HG02840 (cell line): ENCODE data around the gene MCEMP1.

ENCODE experiments used
- ATAC-seq: cut with Tn5 transposase; IDR thresholded peaks from one replicate; pipeline ENCODE4 v1.9.1; 2021; ENCODE audit warnings: mild to moderate bottlenecking, moderate library complexity, moderate number of reproducible peaks; ENCODE audit not compliant: unreplicated experiment, low FRiP score

MCEMP1 gene

DNA sequence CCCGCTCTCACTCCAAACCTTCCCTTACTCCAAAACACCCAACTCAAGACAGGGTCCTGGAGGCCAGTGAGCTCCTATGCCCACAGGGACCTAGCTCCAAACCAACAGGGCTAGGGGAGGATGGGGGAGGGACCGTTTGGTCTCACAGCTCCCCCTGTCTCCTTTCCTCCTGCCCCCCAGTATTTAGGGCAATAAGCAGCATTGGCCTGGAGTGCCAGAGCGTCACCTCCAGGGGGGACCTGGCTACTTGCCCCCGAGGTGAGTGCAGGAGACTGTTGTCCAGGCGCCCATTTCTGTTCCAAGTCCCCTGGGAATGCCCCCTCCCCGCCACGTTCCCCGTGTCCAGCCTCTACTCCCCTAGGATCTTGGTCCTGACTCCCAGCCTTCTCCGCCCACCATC is 7.2 kb upstream of the MCEMP1 start:
- no peak for ATAC-seq

DNA sequence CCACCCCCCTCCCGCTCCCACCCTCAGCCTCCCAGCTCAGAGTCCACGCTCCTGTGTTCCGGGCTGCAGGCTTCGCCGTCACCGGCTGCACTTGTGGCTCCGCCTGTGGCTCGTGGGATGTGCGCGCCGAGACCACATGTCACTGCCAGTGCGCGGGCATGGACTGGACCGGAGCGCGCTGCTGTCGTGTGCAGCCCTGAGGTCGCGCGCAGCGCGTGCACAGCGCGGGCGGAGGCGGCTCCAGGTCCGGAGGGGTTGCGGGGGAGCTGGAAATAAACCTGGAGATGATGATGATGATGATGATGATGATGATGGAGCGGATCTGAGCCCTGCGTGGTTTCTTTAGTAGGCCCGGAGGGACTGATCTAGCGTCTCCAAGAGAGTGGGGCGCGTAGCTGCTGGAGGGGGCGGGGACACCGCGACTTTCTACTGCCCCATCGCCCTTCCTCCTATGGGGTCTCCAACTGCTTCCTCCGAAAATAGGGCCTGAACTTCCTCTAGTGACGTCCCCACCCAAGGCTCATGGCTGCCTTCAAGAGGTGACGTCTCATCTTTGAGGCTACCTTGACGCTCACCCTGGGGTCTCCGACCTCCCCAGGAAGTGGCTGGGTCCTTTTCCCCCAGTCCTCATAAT is 6.6 kb upstream of the MCEMP1 start:
- no peak for ATAC-seq

DNA sequence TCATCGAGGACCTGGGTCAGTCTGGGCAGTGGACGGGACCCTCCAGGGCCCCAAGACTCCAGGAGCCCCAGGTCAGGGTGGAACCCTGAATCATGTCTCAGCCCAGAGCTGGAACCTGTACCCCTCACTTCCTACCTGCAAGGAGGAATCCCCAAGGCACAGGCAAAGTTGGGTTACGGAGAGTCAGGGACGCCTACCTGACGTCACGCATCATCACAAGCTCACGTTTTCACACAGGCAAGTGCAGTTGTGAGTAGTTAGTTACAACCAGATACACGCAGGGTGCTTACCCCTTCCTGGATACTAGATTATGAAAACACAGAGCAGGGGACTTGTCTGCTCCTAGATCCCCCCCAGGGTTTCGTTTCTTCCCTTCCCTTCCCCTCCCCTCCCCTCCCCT is 6.1 kb upstream of the MCEMP1 start:
- no peak for ATAC-seq

DNA sequence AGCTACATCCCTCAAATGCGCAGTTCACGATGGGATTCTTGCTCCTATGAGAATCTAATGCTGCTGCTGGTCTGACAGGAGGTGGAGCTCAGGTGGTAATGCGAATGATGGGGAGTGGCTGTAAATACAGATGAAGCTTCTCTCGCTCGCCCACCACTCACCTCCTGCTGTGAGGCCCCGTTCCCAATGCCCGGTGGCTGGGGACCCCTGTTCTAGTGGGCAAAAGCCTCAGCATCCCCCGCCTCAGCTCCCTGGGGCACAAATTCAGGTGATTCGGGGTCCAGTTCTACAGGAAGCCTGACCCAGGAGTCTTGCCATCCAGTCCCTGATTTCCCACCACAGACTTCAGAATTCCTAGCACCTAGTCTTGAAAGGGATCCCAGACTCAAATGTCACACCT is 4.4 kb upstream of the MCEMP1 start:
- ATAC-seq: no peak

DNA sequence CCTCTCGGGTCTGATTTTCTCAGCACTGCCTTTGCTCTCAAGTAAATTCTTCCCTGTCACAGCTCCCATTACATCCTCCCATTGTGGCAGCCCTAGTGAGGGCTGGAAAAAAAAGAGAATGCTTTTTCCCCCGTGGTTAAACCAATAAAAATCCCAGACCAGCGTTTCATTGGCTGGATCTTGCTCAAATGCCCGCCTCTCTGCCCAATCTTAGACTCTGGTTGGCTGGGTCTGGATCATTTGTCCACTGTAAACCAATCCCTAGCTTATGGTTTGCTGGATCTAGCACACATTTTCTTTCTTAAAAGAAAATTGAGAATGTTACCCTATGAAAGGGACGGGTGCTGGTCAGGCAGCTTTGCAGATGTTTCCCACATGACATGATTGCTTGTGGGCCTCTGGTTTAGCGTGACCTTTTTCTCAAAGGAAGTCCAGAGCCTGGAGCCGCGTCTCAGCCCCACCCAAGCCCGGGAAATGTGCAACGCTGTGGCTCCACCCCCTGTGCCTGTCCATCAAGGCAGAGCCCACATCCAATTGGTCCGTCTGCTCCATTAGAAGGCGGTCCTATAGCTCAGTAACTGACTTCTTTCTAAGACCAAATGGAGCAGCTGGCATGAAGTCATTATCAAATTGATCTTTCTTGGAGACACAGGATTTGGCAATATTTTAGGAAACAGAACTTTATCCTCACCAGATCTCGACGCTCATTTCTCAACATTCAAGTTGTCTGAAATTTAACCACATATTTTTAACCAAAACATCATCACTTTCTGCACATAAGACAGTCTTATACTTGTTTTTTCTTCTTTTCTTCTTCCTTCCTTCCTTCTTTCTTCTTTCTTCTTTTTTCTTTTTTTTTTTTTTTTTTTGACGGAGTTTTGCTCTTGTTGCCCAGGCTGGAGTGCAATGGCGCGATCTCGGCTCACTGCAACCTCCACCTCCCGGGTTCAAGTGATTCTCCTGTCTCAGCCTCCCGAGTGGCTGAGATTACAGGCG is 2.6 kb upstream of the MCEMP1 start:
- no peak for ATAC-seq

DNA sequence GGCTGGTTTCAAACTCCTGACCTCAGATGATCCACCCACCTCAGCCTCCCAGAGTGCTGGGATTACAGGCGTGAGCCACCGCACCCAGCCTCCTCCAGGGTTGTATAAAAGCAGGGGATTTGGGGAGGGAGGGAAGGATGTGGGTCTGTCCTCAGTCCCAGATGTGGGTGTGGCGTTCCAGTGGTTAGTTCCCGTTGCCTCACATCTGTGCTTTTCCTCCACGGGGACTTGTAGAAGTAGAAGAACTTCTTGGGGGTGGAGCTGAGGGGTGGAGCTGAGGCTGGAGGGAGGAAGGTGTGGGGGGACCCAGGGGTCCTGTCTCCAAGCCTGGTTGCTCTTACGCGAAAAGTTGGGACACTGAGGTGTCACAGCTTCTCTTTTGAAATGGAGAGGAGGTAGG is 514 bp upstream of the MCEMP1 start:
- ATAC-seq: no peak

DNA sequence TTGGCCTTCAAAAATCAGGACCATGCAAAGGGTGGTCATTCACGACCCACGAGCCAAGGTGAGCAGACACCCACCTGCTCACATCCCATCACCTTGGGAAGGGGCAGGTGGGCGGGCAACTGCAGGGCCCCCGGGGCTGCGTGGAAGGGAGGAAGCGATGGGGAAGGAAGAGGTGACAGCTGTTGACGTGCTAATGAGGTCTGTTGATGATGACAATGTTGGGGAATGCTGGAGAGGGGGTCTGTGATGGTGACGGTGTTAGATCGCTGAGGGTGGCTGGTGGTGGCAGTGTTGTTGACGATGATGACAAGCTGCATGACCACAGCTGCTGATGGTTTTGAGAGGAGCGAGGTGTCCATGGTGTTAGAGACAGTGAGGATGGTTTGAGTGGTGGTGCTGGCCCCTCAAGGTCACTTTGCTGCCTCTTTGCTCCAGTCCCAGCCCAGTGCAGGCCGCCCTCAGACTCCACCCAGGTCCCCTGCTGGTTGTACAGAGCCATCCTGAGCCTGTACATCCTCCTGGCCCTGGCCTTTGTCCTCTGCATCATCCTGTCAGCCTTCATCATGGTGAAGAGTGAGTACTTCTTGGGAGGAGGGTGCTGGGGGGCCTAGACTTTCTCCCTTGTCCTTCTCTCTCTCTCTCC is 900 bp downstream of the MCEMP1 start:
- ATAC-seq: no peak

DNA sequence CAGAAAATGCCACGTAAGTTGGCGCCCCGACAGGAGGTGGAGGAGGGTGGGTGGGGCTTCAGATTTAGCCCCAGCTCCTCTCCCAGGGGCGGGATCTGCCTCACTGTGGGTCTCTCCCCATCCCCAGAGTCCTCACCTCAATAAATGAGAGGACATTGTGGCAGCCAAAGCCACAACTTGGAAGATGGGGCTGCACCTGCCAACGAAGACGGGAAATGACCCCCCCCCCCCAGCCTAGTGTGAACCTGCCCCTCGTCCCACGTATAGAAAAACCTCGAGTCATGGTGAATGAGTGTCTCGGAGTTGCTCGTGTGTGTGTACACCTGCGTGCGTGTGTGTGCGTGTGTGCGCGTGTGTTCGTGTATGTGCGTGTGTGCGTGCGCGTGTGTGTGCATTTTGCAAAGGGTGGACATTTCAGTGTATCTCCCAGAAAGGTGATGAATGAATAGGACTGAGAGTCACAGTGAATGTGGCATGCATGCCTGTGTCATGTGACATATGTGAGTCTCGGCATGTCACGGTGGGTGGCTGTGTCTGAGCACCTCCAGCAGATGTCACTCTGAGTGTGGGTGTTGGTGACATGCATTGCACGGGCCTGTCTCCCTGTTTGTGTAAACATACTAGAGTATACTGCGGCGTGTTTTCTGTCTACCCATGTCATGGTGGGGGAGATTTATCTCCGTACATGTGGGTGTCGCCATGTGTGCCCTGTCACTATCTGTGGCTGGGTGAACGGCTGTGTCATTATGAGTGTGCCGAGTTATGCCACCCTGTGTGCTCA is 2.3 kb downstream of the MCEMP1 start:
- no peak for ATAC-seq

DNA sequence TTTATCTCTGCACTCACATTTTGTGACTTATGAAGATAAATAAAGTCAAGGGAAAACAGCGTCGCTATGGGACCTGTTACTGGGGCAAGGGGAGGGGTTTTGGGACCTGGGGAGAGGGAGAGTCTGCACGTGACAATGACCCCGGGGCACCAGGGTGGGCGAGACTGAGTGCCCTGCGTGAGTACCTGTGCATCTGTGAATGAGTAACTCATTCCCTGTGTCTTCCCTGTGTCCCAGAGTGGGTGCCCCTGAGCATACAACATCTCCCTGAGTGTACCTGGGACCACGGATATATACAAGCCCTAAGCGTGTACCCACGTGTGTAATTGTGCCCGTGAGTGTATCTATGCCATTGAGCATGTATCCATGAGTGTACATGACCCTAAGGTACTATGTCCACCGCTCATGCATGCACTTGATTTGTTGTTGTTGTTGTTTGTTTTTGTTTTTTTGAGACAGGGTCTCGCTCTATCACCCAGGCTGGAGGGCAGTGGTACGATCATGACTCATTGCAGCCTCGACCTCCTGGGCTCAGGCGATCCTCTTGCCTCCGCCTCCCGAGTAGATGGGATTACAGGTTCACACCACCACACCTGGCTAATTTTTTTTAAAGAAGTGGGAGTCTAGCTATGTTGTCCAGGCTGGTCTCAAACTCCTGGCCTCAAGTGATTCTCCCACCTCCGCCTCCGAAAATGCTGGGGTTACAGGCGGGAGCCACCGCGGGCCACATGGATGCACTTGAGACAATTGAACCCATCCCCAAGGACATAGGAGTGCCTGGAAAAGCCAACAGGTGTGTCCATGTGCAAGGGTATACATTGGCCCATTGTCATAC is 3.1 kb downstream of the MCEMP1 start:
- ATAC-seq: no peak

DNA sequence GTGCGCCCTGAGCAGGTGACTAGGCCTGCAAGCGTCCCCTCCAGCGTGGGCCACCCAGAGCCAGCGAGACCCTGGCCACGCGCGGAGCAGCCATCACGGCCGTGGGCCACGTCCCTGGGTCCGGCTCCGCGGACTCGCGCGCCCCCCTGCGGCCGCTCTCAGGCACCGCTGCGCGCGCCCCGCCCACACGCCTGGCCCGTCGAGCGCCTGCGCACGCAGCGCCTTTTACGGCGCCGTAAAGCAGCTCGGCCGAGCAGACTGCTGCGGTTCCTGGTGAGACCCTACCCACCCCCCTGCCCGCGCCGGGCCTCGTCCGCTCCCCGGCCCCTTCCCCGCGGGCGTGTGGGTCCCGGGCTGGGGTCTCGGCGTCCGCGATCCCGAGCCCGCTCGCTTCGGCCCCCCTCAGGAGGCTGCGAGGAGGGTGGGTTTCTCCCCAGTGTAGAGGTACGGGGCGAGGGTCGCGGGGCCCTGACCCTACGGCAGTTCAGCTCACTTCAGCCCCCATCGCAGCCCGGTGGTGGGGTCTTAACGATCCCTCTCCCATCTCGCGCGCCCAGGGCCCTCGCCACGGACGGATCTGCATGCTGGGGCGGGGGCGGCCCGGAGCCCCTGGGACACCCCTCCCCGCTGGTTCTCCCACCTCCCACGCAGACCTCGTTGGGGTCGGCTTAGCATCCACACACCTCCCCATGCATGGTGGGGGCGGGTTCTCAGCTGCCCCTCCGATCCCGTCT is 3.9 kb downstream of the MCEMP1 start, which contains the start of gene TRAPPC5:
TRAPPC5 (plus strand) TSS at position 228 of the 734 bp plus-strand sequence. CDS start 1,421 bp downstream, outside the sequence.
- no peak for ATAC-seq

DNA sequence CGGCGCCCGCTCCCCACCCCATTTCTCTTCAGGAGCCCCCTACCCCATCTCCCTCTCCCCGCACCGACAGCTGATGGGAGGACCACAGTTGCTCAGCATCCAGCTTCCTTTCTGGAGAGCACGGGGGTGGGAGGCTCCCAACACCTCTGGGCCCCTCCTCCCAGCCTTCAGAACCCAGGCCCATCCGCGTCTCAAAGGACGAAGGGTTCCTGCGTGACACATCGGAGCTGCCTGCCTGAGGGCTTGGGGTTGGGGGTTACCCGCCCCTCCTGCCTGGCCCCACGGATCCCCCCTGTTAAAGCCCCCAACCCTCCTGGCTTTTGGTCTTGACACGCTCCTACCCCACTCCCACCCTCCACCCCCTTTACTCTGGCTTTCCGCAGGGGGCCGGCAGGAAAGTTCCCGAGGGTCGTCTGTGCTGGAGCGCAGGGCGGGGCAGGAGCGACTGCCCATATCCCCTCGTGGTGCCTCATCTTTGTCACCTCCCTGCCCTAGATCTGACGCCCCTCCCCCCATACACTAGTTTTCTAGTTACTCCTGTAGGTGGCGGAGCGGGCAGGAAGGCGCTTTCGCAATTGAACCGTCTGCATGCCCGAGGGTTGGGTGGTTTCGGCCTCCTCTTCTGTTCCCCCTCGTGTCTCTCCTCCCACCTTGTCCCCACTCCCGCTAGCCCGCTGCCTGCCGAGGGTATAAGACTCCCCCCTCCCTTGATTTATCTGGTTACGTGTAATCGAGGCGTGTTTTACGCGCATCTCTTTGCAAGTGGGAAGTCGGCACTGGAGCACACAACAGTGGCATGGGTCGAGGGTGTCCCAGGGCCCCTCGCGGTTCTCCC is 4.7 kb downstream of the MCEMP1 start:
- ATAC-seq: no peak

DNA sequence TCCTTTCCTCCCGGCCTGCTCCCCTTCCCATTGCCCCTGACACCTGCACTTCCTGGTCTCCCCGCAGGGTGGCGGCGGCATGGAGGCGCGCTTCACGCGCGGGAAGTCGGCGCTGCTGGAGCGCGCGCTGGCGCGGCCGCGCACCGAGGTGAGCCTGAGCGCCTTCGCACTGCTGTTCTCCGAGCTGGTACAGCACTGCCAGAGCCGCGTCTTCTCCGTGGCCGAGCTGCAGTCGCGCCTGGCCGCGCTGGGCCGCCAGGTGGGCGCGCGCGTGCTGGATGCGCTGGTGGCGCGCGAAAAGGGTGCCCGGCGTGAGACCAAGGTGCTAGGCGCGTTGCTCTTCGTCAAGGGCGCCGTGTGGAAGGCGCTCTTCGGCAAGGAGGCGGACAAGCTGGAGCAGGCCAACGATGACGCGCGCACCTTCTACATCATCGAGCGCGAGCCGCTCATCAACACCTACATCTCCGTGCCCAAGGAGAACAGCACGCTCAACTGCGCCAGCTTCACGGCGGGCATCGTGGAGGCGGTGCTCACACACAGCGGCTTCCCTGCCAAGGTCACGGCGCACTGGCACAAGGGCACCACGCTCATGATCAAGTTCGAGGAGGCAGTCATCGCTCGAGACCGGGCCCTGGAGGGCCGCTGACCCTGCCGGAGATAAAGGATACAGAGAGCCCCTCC is 5.4 kb downstream of the MCEMP1 start:
- no peak for ATAC-seq

DNA sequence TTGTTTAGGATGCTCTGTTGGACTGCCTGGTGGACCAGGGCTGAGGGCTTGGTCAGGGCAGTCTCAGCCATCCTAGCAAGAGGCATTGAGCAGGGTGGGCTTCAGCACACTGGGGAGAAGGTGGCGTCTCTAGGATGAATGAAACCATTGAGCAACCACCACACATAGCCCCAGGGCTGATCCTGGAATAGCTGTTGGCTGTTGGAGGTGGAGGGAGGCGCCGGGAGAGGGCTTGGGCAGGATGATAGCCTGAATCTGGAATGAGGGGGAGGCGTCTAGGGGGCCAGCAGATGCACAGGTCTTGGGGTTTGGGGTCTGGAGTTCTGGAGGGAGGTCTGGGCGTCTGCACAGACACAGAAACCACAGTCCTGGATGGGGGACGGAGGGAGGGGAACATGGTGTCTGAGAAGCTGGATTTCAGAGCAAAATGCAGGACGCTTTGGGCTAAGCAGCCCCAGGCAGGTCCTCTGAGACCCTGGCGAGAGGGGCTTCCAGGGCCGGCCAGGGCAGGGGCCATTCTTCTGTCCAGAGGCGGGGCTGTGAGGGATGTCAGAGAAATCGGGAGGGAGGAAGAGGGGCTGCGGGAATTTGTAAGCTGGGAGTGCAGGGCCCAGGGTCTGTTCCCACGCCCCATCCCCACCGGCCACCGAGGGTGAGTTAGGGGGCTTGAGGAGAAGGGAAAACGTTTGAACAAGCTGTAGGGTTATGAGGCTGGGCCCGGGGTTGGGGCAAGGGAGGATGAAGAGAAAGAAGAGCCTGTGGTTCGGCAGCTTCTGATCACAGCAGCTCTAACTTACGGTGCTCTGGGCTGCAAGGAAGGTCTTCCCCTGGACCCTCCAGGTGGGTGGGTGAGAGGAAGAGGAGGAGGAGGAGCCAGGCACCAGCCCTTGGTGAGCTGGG is 8.9 kb downstream of the MCEMP1 start:
- no peak for ATAC-seq

DNA sequence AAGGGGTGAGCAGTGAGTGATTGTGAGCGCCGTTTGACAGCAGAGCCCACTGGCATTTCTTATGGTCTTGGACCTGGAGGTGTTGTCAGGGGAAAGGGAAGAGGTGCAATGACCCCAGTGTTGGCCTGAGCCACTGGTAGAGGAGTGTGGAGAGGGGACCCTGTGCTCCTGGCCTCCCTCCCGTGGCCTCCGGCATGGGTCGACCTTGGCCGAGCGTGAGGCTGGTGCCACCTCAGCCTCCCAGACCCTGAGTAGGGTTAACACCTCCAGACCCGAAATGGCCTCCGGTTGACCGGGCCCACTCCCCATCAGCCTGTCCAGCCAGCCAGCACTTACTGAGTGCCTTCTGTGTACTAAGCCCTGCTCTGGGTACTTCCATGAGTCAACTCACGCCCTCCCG is 10.3 kb downstream of the MCEMP1 start:
- ATAC-seq: no peak

DNA sequence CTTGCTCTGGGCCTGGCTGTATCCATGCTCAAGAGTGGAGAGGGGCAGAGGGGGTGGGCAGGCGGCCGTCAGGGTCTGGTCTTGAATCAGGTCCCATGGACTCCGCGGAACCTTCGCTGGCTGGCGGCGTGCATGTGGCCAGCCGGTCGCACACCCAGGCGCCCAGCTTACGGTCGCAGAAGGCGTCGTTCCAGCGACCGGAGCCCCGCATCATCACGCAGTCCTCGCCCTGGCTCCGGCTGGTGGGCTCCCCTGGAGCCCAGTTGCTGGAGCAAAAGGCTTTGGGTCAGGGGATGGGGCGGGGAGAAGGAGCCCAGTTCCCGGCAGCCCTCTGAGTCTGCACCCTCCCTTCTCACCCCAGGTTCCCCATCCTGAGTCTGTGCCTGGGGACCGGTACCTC is 12.3 kb downstream of the MCEMP1 start:
- ATAC-seq: no peak

DNA sequence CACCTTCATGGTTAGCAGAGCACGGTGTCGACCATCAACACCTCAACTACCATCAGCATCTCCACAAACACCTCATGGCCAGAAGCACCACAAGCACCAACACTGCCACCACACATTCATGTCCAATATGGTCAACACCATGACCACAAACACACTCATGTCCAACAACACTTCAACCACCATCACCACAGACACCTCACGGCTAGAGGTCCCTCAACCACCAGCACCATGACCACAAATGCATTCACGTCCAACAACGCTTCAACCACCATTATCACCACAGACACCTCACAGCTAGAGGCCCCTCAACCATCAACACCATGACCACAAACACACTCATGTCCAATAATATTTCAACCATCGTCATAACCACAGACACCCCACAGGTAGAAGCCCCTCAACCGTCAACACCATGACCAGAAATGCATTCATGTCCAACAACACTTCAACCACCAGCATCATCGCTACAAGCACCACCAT is 13.9 kb downstream of the MCEMP1 start:
- no peak for ATAC-seq
